ENCODE results near the gene AFF1.

- TF ChIP-seq CTCF (IDR thresholded peaks at IDR 0.05) (no peak), POLR2A (IDR thresholded peaks at IDR 0.05) (no peak)
These were observed 108.4 kb downstream of the AFF1 start for GRCh38 chr4:87042986-87043820.
